Nephron (organoid): ENCODE results near the gene RAB11FIP3.
A peak's percentile ranks its signal among the peaks of the same experiment; 100 is the strongest.

Experiments used
- H3K27ac Mint-ChIP-seq, 3 experiments: 2 replicates each; pipeline ENCODE4 v1.8.0; 2020; ENCODE audit warnings: mixed read lengths in 3 of 3, mild to moderate bottlenecking in 2 of 3, moderate library complexity in 1 of 3
- H3K27me3 Mint-ChIP-seq: 2 replicates; pipeline ENCODE4 v1.8.0; 2021; ENCODE audit warnings: low read depth, mild to moderate bottlenecking, moderate library complexity, mixed read lengths
- H3K36me3 Mint-ChIP-seq: 2 replicates; pipeline ENCODE4 v1.8.0; 2020; ENCODE audit warnings: low read depth, mixed read lengths
- H3K4me1 Mint-ChIP-seq: 2 replicates; pipeline ENCODE4 v1.8.0; 2020; ENCODE audit warnings: mixed read lengths
- H3K4me3 Mint-ChIP-seq, 3 experiments: 2 replicates each; pipeline ENCODE4 v1.8.0; 2020; ENCODE audit warnings: mild to moderate bottlenecking in 3 of 3, mixed read lengths in 3 of 3, moderate library complexity in 2 of 3
- H3K9me3 Mint-ChIP-seq: 2 replicates; pipeline ENCODE4 v1.8.0; 2020; ENCODE audit warnings: mixed read lengths
- TF ChIP-seq, protein P1 (sequence below), 3 experiments: fragments of 200-600 bp; sonication (generic); IDR thresholded peaks; one replicate each; pipeline ENCODE4 v1.5.0; 2021; ENCODE audit warnings: antibody characterized with exemption in 3 of 3; ENCODE audit not compliant: unreplicated experiment in 3 of 3

The RAB11FIP3 gene

DNA sequence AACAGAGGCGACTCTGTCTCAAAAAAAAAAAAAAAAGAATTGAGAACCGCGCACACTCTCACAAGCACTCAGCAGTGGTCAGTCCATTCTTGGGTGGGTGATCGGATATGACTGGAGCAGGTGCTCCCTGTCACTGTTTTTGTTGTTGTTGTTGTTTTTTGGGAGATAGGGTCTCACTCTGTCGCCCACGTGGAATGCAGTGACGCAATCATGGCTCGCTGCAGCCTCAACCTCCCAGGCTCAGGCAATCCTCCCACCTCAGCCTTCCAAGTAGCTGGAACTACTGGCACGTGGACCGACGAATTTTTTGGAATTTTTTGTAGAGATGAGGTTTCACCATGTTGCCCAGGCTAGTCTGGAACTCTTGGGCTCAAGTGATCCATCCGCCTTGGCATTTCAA is 30.0 kb downstream of the RAB11FIP3 start:
- Mint-ChIP-seq H3K9me3 (no peaks in the 10 kb centered on the region), H3K27me3 (no peaks in the 10 kb centered on the region), H3K4me3 (no peak overlapping the region), H3K4me1 (peaks cover 28% of the 10 kb centered on the region), H3K27ac (no peak overlapping the region), H3K36me3 (no peaks in the 10 kb centered on the region)
- TF ChIP-seq, protein P1, sequence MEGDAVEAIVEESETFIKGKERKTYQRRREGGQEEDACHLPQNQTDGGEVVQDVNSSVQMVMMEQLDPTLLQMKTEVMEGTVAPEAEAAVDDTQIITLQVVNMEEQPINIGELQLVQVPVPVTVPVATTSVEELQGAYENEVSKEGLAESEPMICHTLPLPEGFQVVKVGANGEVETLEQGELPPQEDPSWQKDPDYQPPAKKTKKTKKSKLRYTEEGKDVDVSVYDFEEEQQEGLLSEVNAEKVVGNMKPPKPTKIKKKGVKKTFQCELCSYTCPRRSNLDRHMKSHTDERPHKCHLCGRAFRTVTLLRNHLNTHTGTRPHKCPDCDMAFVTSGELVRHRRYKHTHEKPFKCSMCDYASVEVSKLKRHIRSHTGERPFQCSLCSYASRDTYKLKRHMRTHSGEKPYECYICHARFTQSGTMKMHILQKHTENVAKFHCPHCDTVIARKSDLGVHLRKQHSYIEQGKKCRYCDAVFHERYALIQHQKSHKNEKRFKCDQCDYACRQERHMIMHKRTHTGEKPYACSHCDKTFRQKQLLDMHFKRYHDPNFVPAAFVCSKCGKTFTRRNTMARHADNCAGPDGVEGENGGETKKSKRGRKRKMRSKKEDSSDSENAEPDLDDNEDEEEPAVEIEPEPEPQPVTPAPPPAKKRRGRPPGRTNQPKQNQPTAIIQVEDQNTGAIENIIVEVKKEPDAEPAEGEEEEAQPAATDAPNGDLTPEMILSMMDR (IDR thresholded peaks at IDR 0.05; ENCODE audit: unreplicated experiment in 3 of 3) = no peak

DNA sequence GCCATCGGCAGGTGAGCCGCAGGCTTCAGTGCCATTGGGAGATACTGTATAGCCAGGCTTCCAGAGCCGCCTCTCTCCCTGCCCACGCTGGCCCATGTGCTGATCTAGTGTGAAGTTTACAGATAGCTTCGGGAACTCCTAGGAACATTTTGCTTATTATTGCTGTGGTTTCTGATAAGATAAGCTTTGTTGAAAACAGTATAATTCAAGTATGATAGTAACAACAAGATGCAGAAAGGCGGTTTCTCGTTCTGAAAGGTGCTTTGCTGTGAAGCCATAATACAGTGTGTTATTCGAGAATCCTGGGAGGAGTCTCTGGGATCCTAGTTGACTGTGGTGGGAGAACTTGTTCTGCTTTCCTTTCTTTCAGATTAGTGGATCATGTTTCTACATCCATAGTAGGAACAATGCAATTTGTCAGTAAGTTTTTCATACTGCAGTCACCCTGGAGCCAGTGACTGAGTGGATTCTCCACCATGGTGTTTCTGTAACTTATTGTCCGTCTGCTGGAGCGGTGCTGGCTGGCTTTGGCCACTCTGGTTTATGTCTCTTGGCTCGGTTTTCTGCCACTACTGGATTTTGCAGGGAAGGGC is 31.5 kb downstream of the RAB11FIP3 start:
- peak overlapping the region; percentile 84 to 93 (median 87) for H3K27ac Mint-ChIP-seq
- TF ChIP-seq, protein P1 (IDR thresholded peaks at IDR 0.05; ENCODE audit: unreplicated experiment in 3 of 3) = no peak
- H3K27me3 Mint-ChIP-seq = no peaks in the 10 kb centered on the region

DNA sequence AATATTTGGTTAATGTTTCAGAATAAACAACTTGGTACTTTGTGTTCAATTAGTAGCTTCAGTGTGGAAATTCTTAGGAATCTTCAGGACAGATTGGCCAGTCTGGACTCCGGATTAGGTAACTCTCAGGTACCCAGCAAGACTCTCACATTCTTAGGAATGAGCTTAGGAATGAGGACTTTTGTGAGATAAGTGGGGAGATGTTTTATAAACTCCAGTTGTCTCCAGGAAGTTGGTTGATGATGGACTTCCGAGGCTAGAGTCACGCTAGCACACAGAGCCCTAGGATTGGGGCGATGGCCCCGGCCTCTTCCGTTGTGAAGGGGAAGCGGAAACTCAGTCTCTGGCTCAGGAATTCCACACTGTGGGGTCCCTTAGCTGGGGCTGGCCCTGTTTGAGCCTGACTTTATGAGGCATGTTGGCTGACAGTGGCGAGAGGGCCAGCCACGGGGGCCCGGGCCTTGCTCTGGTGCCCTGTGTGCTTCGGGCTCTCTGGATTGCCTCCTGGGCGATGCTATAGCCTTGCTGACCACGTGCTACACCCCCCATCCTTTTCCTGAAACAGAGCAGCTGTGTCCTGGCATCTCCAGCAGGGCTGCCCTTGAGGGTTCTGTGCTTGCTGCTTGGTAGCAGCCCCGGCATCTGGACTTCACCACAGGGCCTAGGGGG is 32.4 kb downstream of the RAB11FIP3 start:
- peak overlapping the region; percentile 84 to 93 (median 87) for H3K27ac Mint-ChIP-seq
- H3K4me3 Mint-ChIP-seq = no peak overlapping the region
- peaks cover 16% of the 10 kb centered on the region for H3K36me3 Mint-ChIP-seq
- peaks cover 21% of the 10 kb centered on the region for H3K4me1 Mint-ChIP-seq
- no peaks in the 10 kb centered on the region for H3K9me3 Mint-ChIP-seq
- H3K27me3 Mint-ChIP-seq = no peaks in the 10 kb centered on the region
- TF ChIP-seq, protein P1 (IDR thresholded peaks at IDR 0.05; ENCODE audit: unreplicated experiment in 3 of 3) = no peak

More for the DNA sequence above, 31.5 kb downstream of the RAB11FIP3 start:
- no peaks in the 10 kb centered on the region for H3K9me3 Mint-ChIP-seq
- peaks cover 21% of the 10 kb centered on the region for H3K4me1 Mint-ChIP-seq
- H3K36me3 Mint-ChIP-seq = peaks cover 8% of the 10 kb centered on the region
- peak overlapping the region in 2 of 3 experiments; percentile 18 to 35 for H3K4me3 Mint-ChIP-seq

- TF ChIP-seq, protein P1 (IDR thresholded peaks at IDR 0.05; ENCODE audit: unreplicated experiment in 3 of 3) = no peak
- Mint-ChIP-seq H3K4me3 (no peak overlapping the region), H3K27me3 (no peaks in the 10 kb centered on the region)
These were observed 34.3 kb downstream of the RAB11FIP3 start for GRCh38 chr16:459761-460160.

GRCh38 chr16:460787-461186 is 35.3 kb downstream of the RAB11FIP3 start:
- Mint-ChIP-seq H3K27me3 (no peaks in the 10 kb centered on the region), H3K27ac (no peak overlapping the region), H3K9me3 (no peaks in the 10 kb centered on the region), H3K36me3 (peaks cover 19% of the 10 kb centered on the region), H3K4me1 (peaks cover 25% of the 10 kb centered on the region), H3K4me3 (no peak overlapping the region)
- TF ChIP-seq, protein P1 (IDR thresholded peaks at IDR 0.05; ENCODE audit: unreplicated experiment in 3 of 3) = no peak

More at GRCh38 chr16:459761-460160, 34.3 kb downstream of the RAB11FIP3 start:
- Mint-ChIP-seq H3K4me1 (peaks cover 21% of the 10 kb centered on the region), H3K27ac (no peak overlapping the region), H3K36me3 (peaks cover 19% of the 10 kb centered on the region), H3K9me3 (no peaks in the 10 kb centered on the region)

DNA sequence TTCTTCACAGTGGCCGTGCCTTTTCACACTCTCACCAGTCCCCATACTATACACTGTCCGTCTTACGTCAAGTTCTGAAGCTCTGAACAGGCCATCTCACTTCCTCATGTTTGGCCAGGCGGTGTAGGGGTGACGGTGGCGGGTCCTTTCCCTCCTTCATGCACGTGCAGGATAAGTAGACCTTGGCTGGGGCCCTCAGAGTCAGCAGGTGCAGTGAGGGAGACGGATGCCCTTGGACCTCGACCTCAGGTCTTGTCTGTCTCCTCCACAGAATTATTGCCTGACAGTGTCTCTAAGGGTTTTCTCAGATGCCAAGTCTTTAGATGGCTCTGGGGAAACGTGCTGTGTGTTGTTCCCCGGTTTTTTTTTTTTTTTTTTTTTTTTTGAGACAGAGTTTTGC is 37.6 kb downstream of the RAB11FIP3 start:
- Mint-ChIP-seq H3K4me3 (no peak overlapping the region), H3K4me1 (peaks cover 15% of the 10 kb centered on the region), H3K9me3 (no peaks in the 10 kb centered on the region), H3K27ac (no peak overlapping the region), H3K27me3 (no peaks in the 10 kb centered on the region), H3K36me3 (peaks cover 19% of the 10 kb centered on the region)
- TF ChIP-seq, protein P1 (IDR thresholded peaks at IDR 0.05; ENCODE audit: unreplicated experiment in 3 of 3) = no peak
